ENCODE measurements around the gene REXO1. TPM values are rescaled to one million over a fixed set of nuclear protein-coding genes. Genes with fewer than 3 reads are reported as not detected.

The REXO1 gene
- total RNA-seq, 1 experiment from 2014 or later: 61.1 TPM

DNA sequence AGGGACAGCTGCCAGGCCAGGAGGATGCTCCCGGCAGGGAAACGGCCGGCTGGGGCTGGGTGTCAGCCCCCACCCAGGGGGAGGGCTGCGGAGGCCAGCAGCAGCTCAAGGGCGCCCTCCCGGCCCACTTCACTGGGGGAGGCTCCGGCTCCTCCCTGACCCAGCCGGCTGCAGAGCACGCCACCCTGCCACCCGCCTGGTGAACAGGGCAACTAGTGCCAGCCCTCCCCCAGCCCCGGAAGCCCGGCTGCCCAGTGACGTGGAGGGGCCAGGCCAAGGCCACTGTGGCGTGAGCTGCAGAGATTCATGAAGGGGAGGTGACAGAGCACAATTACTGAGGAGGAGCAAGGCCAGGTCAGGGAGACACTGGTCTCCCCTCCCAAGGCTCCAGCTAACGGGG is 14.7 kb downstream of the REXO1 start:
- Mint-ChIP-seq H3K27me3 (ENCODE audit: low read depth) (no peaks in the 10 kb centered on the region), H3K4me1 (0 out of 2 replicates have a peak, but pooled peaks cover 3% of the 10 kb centered on the region), H3K4me3 (no peak overlapping the region), H3K9me3 (no peaks in the 10 kb centered on the region), H3K27ac (no peak overlapping the region), H3K36me3 (no peaks in the 10 kb centered on the region)
- CTCF ChIA-PET: interaction anchor here (0.7 to 1.9 kb wide), 3 partner anchors 10 to 113 kb away, joined by 3 to 7 read pairs (median 6); no protein-coding TSS in a partner anchor
- ATAC-seq: no peak
- POLR2A ChIA-PET: no interaction called here
- no peak for DNase-seq (ENCODE audit: low spot score)
- TF ChIP-seq NR2C2 (CRISPR knock-in tag; IDR thresholded peaks at IDR 0.05) (no peak), ZBTB21 (CRISPR knock-in tag; IDR thresholded peaks at IDR 0.05; ENCODE audit: borderline replicate concordance) (no peak), GRHL2 (CRISPR knock-in tag; IDR thresholded peaks at IDR 0.05; ENCODE audit: insufficient replicate concordance, severe bottlenecking) (no peak), OVOL2 (CRISPR knock-in tag; IDR thresholded peaks at IDR 0.05; ENCODE audit: borderline replicate concordance) (no peak), ETV6 (CRISPR knock-in tag; IDR thresholded peaks at IDR 0.05) (no peak), ELF4 (CRISPR knock-in tag; IDR thresholded peaks at IDR 0.05; ENCODE audit: low read depth) (no peak), SP1 (CRISPR knock-in tag; conservative IDR thresholded peaks at IDR 0.05) (no peak), IRF2 (CRISPR knock-in tag; IDR thresholded peaks at IDR 0.05; ENCODE audit: borderline replicate concordance, low read depth) (no peak), ATF1 (CRISPR knock-in tag; IDR thresholded peaks at IDR 0.05) (no peak)
- TF ChIP-seq, protein P1, sequence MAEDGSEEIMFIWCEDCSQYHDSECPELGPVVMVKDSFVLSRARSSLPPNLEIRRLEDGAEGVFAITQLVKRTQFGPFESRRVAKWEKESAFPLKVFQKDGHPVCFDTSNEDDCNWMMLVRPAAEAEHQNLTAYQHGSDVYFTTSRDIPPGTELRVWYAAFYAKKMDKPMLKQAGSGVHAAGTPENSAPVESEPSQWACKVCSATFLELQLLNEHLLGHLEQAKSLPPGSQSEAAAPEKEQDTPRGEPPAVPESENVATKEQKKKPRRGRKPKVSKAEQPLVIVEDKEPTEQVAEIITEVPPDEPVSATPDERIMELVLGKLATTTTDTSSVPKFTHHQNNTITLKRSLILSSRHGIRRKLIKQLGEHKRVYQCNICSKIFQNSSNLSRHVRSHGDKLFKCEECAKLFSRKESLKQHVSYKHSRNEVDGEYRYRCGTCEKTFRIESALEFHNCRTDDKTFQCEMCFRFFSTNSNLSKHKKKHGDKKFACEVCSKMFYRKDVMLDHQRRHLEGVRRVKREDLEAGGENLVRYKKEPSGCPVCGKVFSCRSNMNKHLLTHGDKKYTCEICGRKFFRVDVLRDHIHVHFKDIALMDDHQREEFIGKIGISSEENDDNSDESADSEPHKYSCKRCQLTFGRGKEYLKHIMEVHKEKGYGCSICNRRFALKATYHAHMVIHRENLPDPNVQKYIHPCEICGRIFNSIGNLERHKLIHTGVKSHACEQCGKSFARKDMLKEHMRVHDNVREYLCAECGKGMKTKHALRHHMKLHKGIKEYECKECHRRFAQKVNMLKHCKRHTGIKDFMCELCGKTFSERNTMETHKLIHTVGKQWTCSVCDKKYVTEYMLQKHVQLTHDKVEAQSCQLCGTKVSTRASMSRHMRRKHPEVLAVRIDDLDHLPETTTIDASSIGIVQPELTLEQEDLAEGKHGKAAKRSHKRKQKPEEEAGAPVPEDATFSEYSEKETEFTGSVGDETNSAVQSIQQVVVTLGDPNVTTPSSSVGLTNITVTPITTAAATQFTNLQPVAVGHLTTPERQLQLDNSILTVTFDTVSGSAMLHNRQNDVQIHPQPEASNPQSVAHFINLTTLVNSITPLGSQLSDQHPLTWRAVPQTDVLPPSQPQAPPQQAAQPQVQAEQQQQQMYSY (CRISPR knock-in tag; IDR thresholded peaks at IDR 0.05): no peak
- TF ChIP-seq, protein P2, sequence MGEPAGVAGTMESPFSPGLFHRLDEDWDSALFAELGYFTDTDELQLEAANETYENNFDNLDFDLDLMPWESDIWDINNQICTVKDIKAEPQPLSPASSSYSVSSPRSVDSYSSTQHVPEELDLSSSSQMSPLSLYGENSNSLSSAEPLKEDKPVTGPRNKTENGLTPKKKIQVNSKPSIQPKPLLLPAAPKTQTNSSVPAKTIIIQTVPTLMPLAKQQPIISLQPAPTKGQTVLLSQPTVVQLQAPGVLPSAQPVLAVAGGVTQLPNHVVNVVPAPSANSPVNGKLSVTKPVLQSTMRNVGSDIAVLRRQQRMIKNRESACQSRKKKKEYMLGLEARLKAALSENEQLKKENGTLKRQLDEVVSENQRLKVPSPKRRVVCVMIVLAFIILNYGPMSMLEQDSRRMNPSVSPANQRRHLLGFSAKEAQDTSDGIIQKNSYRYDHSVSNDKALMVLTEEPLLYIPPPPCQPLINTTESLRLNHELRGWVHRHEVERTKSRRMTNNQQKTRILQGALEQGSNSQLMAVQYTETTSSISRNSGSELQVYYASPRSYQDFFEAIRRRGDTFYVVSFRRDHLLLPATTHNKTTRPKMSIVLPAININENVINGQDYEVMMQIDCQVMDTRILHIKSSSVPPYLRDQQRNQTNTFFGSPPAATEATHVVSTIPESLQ (CRISPR knock-in tag; IDR thresholded peaks at IDR 0.05): no peak
- TF ChIP-seq, protein P3, sequence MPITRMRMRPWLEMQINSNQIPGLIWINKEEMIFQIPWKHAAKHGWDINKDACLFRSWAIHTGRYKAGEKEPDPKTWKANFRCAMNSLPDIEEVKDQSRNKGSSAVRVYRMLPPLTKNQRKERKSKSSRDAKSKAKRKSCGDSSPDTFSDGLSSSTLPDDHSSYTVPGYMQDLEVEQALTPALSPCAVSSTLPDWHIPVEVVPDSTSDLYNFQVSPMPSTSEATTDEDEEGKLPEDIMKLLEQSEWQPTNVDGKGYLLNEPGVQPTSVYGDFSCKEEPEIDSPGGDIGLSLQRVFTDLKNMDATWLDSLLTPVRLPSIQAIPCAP (CRISPR knock-in tag; IDR thresholded peaks at IDR 0.05): no peak
- TF ChIP-seq, protein P4, sequence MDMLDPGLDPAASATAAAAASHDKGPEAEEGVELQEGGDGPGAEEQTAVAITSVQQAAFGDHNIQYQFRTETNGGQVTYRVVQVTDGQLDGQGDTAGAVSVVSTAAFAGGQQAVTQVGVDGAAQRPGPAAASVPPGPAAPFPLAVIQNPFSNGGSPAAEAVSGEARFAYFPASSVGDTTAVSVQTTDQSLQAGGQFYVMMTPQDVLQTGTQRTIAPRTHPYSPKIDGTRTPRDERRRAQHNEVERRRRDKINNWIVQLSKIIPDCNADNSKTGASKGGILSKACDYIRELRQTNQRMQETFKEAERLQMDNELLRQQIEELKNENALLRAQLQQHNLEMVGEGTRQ (CRISPR knock-in tag; IDR thresholded peaks at IDR 0.05): no peak
- TF ChIP-seq, protein P5, sequence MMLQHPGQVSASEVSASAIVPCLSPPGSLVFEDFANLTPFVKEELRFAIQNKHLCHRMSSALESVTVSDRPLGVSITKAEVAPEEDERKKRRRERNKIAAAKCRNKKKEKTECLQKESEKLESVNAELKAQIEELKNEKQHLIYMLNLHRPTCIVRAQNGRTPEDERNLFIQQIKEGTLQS (CRISPR knock-in tag; conservative IDR thresholded peaks at IDR 0.05): no peak
- TF ChIP-seq, protein P6, sequence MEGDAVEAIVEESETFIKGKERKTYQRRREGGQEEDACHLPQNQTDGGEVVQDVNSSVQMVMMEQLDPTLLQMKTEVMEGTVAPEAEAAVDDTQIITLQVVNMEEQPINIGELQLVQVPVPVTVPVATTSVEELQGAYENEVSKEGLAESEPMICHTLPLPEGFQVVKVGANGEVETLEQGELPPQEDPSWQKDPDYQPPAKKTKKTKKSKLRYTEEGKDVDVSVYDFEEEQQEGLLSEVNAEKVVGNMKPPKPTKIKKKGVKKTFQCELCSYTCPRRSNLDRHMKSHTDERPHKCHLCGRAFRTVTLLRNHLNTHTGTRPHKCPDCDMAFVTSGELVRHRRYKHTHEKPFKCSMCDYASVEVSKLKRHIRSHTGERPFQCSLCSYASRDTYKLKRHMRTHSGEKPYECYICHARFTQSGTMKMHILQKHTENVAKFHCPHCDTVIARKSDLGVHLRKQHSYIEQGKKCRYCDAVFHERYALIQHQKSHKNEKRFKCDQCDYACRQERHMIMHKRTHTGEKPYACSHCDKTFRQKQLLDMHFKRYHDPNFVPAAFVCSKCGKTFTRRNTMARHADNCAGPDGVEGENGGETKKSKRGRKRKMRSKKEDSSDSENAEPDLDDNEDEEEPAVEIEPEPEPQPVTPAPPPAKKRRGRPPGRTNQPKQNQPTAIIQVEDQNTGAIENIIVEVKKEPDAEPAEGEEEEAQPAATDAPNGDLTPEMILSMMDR (IDR thresholded peaks at IDR 0.05): no peak

DNA sequence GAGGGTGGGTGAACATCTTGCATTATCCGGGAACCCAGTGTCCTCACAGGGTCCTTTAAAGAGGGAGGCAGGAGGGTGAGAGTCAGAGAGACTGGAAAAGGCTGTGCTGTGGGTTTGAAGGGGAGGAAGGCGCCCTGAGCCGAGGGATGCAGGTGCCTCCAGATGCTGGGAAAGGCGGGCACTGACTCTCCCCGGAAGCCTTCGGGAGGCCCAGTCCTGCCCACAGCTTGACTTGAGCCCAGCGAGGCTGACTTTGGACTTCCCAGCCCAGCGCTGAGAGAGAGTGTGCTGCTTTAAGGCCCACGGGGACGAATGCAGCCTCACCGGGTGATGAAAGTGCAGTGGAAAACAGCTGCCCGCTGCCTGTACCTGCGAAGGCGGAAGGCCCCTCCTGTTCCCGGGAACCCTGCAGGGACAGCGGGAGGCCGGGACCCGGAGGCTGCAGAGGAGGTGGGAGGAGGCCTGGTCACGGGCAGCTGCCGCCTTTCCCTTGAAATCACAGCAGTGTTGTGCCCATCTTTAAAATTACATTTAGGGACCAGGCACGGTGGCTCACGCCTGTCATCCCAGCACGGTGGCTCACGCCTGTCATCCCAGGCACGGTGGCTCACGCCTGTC is 16.1 kb downstream of the REXO1 start:
- CTCF ChIA-PET: interaction anchor here (0.6 to 0.7 kb wide), 2 partner anchors 40 to 43 kb away, joined by 3 read pairs; no protein-coding TSS in a partner anchor
- ATAC-seq: no peak
- no peak overlapping the region for H3K27ac Mint-ChIP-seq
- POLR2A ChIA-PET: interaction anchor here (0.5 kb wide), 1 partner anchor 359 kb away, joined by 3 read pairs; no protein-coding TSS in a partner anchor
- no peaks in the 10 kb centered on the region for H3K4me1 Mint-ChIP-seq
- H3K4me3 Mint-ChIP-seq: no peak overlapping the region
- no peaks in the 10 kb centered on the region for H3K27me3 Mint-ChIP-seq (ENCODE audit: low read depth)
- H3K9me3 Mint-ChIP-seq: no peaks in the 10 kb centered on the region
- DNase-seq (ENCODE audit: low spot score): no peak
- no peaks in the 10 kb centered on the region for H3K36me3 Mint-ChIP-seq
- TF ChIP-seq ZNF317 (CRISPR knock-in tag; IDR thresholded peaks at IDR 0.05; ENCODE audit: borderline replicate concordance, low read depth) (no peak), ZNF121 (CRISPR knock-in tag; IDR thresholded peaks at IDR 0.05) (no peak), GTF2I (CRISPR knock-in tag; conservative IDR thresholded peaks at IDR 0.05) (no peak), JAZF1 (CRISPR knock-in tag; IDR thresholded peaks at IDR 0.05) (no peak), MXD4 (CRISPR knock-in tag; IDR thresholded peaks at IDR 0.05; ENCODE audit: borderline replicate concordance) (no peak)
- TF ChIP-seq, protein P7, sequence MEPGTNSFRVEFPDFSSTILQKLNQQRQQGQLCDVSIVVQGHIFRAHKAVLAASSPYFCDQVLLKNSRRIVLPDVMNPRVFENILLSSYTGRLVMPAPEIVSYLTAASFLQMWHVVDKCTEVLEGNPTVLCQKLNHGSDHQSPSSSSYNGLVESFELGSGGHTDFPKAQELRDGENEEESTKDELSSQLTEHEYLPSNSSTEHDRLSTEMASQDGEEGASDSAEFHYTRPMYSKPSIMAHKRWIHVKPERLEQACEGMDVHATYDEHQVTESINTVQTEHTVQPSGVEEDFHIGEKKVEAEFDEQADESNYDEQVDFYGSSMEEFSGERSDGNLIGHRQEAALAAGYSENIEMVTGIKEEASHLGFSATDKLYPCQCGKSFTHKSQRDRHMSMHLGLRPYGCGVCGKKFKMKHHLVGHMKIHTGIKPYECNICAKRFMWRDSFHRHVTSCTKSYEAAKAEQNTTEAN (CRISPR knock-in tag; IDR thresholded peaks at IDR 0.05): no peak
- TF ChIP-seq, protein P8, sequence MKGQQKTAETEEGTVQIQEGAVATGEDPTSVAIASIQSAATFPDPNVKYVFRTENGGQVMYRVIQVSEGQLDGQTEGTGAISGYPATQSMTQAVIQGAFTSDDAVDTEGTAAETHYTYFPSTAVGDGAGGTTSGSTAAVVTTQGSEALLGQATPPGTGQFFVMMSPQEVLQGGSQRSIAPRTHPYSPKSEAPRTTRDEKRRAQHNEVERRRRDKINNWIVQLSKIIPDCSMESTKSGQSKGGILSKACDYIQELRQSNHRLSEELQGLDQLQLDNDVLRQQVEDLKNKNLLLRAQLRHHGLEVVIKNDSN (CRISPR knock-in tag; IDR thresholded peaks at IDR 0.05): no peak

Data from WTC11 (cell line).